PFSK-1 (cell line): ENCODE results near the gene CTNS.

ENCODE experiments used
- FOXP2 ChIP-seq: optimal IDR thresholded peaks from 2 replicates; pipeline ENCODE3; 2011; ENCODE audit warnings: borderline replicate concordance, control low read depth, inconsistent platforms; ENCODE audit not compliant: insufficient read depth; ENCODE audit errors: extremely low read length, extremely low read depth
- POLR2AphosphoS5 ChIP-seq: IDR thresholded peaks from 2 replicates; pipeline ENCODE4 v1.6.1; 2012; ENCODE audit warnings: low read depth, mild to moderate bottlenecking, control low read depth, low read length, moderate library complexity
- REST ChIP-seq, 2 experiments: IDR thresholded peaks; 2 replicates each; pipeline versions ENCODE4 v1.6.1 to v1.8.0; 2011 to 2012; ENCODE audit warnings: low read depth in 2 of 2, low read length in 2 of 2, control low read depth in 1 of 2, inconsistent platforms in 1 of 2, mild to moderate bottlenecking in 1 of 2, moderate library complexity in 1 of 2; ENCODE audit not compliant: insufficient read depth in 1 of 2
- SIN3A ChIP-seq: IDR thresholded peaks from 2 replicates; pipeline ENCODE4 v1.6.1; 2012; ENCODE audit warnings: mild to moderate bottlenecking, low read length, moderate library complexity, borderline replicate concordance; ENCODE audit not compliant: insufficient read depth
- TAF1 ChIP-seq: IDR thresholded peaks from 2 replicates; pipeline ENCODE4 v1.6.1; 2012; ENCODE audit warnings: low read length, control low read depth, borderline replicate concordance; ENCODE audit not compliant: insufficient read depth

CTNS gene

GRCh38 chr17:3627769-3628167 lies 8.8 kb upstream of the CTNS start:
- TF ChIP-seq POLR2AphosphoS5 (no peak), SIN3A (no peak), REST (IDR thresholded peaks at IDR 0.05; ENCODE audit: insufficient read depth in 1 of 2, low read depth in 2 of 2, low read length in 2 of 2) (no peak), FOXP2 (no peak)

GRCh38 chr17:3630781-3631180 lies 5.8 kb upstream of the CTNS start:
- TF ChIP-seq TAF1 (no peak), POLR2AphosphoS5 (no peak), REST (IDR thresholded peaks at IDR 0.05; ENCODE audit: insufficient read depth in 1 of 2, low read depth in 2 of 2, low read length in 2 of 2) (no peak), SIN3A (no peak), FOXP2 (no peak)

GRCh38 chr17:3632287-3632686 lies 4.3 kb upstream of the CTNS start:
- TF ChIP-seq POLR2AphosphoS5 = no peak
- no peak for TF ChIP-seq FOXP2
- no peak for TF ChIP-seq SIN3A
- TF ChIP-seq REST (IDR thresholded peaks at IDR 0.05; ENCODE audit: insufficient read depth in 1 of 2, low read depth in 2 of 2, low read length in 2 of 2) = no peak
- no peak for TF ChIP-seq TAF1

- TF ChIP-seq TAF1 = no peak
- no peak for TF ChIP-seq REST (IDR thresholded peaks at IDR 0.05; ENCODE audit: insufficient read depth in 1 of 2, low read depth in 2 of 2, low read length in 2 of 2)
- no peak for TF ChIP-seq FOXP2
- TF ChIP-seq SIN3A = no peak
- no peak for TF ChIP-seq POLR2AphosphoS5
Measured at GRCh38 chr17:3635474-3636153, 946 bp upstream of the CTNS start.

- TF ChIP-seq POLR2AphosphoS5 = no peak
- TF ChIP-seq REST (IDR thresholded peaks at IDR 0.05; ENCODE audit: insufficient read depth in 1 of 2, low read depth in 2 of 2, low read length in 2 of 2) = no peak
- TF ChIP-seq SIN3A = no peak
- no peak for TF ChIP-seq FOXP2
- no peak for TF ChIP-seq TAF1
Measured at GRCh38 chr17:3636908-3637373, 381 bp downstream of the CTNS start.
